CD4-positive, CD25-positive, alpha-beta regulatory T cell (primary cell): Measurements from ENCODE around the gene CAMK1D. TPM values are rescaled to one million over a fixed set of nuclear protein-coding genes. Genes with fewer than 3 reads are reported as not detected.

Experiments
- ATAC-seq, 2 donors: fragments of 150-1000 bp; cut with Tn5 transposase; one replicate each; pipeline ENCODE4 v1.10.0; 2021; ENCODE audit warnings: low read depth in 2 of 2, moderate number of reproducible peaks in 2 of 2, moderate library complexity in 1 of 2
- DNase-seq, 3 donors: peaks; one replicate each; pipeline versions ENCODE4 v3.0.0 to v3.0.0-alpha.2; 2012 to 2022; ENCODE audit warnings: mixed read lengths in 1 of 3
- H3K27ac ChIP-seq: one replicate; pipeline ENCODE4 v1.7.0; 2013; ENCODE audit warnings: mild to moderate bottlenecking, low read length; ENCODE audit not compliant: insufficient read depth, poor library complexity, severe bottlenecking
- H3K27me3 ChIP-seq: one replicate; pipeline ENCODE4 v1.7.0; 2013; ENCODE audit warnings: low read length; ENCODE audit not compliant: control insufficient read depth, insufficient read depth
- H3K36me3 ChIP-seq: one replicate; pipeline ENCODE4 v1.7.0; 2013; ENCODE audit warnings: mild to moderate bottlenecking, low read length, moderate library complexity; ENCODE audit not compliant: control insufficient read depth, insufficient read depth
- H3K4me1 ChIP-seq: 2 replicates; pipeline ENCODE4 v1.7.0; 2013; ENCODE audit warnings: mild to moderate bottlenecking, low read length; ENCODE audit not compliant: insufficient read depth, control insufficient read depth, poor library complexity, severe bottlenecking
- H3K4me3 ChIP-seq: one replicate; pipeline ENCODE4 v1.7.0; 2013; ENCODE audit warnings: low read depth, mild to moderate bottlenecking, low read length, moderate library complexity
- H3K9me3 ChIP-seq, 2 experiments: 1 replicate in 1 of 2; 2 replicates in 1 of 2; pipeline ENCODE4 v1.7.0; 2013; ENCODE audit warnings: low read length in 2 of 2, mild to moderate bottlenecking in 1 of 2, moderate library complexity in 1 of 2; ENCODE audit not compliant: control insufficient read depth in 2 of 2
- H3K27ac Mint-ChIP-seq, 3 donors: one replicate each; pipeline ENCODE4 v1.8.0; 2020 to 2022; ENCODE audit warnings: mild to moderate bottlenecking in 3 of 3, mixed read lengths in 3 of 3, moderate library complexity in 2 of 3
- H3K27me3 Mint-ChIP-seq: one replicate; pipeline ENCODE4 v1.8.0; 2022; ENCODE audit warnings: mild to moderate bottlenecking, mixed read lengths
- H3K36me3 Mint-ChIP-seq: one replicate; pipeline ENCODE4 v1.8.0; 2020; ENCODE audit warnings: mixed read lengths
- H3K4me1 Mint-ChIP-seq, 4 donors: one replicate each; pipeline ENCODE4 v1.8.0; 2020 to 2022; ENCODE audit warnings: mixed read lengths in 4 of 4, mild to moderate bottlenecking in 1 of 4
- H3K4me3 Mint-ChIP-seq, 4 donors: one replicate each; pipeline ENCODE4 v1.8.0; 2020 to 2022; ENCODE audit warnings: mild to moderate bottlenecking in 4 of 4, mixed read lengths in 4 of 4, moderate library complexity in 3 of 4
- H3K9me3 Mint-ChIP-seq, 7 donors: one replicate each; pipeline ENCODE4 v1.8.0; 2020 to 2022; ENCODE audit warnings: mixed read lengths in 7 of 7, mild to moderate bottlenecking in 3 of 7, moderate library complexity in 2 of 7
- polyA plus RNA-seq, 4 donors: library from polyadenylated mRNA; unstranded; fragments of 300-500 nt; fragmentation: Illumina TruSeq; gene quantifications; one replicate each; pipeline ENCODE4 v1.2.3, GENCODE V29; 2021
- total RNA-seq: library from RNA; stranded (reverse); gene quantifications from one replicate; pipeline ENCODE4 v1.2.3, GENCODE V29; 2022

The CAMK1D gene
- total and polyA plus RNA-seq, 5 donors from 2014 or later, result 4.4 to 25.3 (median 5.2) TPM

- ATAC-seq, result no peak
- DNase-seq, result no peak
- no peak overlapping the region for H3K4me3 Mint-ChIP-seq
- H3K36me3 Mint-ChIP-seq, result no peaks in the 10 kb centered on the region
- Histone ChIP-seq H3K27ac (no peak overlapping the region), H3K4me1 (no peaks in the 10 kb centered on the region), H3K9me3 (peaks cover 0 to 6% of the 10 kb centered on the region in 2 experiments), H3K36me3 (no peaks in the 10 kb centered on the region), H3K4me3 (no peak overlapping the region), H3K27me3 (no peaks in the 10 kb centered on the region)
- H3K27ac Mint-ChIP-seq, result no peak overlapping the region
- H3K27me3 Mint-ChIP-seq, result no peaks in the 10 kb centered on the region
- H3K4me1 Mint-ChIP-seq, result peaks cover 0 to 24% (median 11%) of the 10 kb centered on the region in 4 donors
- peaks cover 0 to 13% (median 2%) of the 10 kb centered on the region in 7 donors for H3K9me3 Mint-ChIP-seq
Measured at GRCh38 chr10:12388671-12389070, 39.3 kb downstream of the CAMK1D start.

- DNase-seq (no peak), ATAC-seq (no peak)
- H3K36me3 Mint-ChIP-seq, result no peaks in the 10 kb centered on the region
- peaks cover 0 to 24% (median 9%) of the 10 kb centered on the region in 4 donors for H3K4me1 Mint-ChIP-seq
- no peak overlapping the region for H3K4me3 Mint-ChIP-seq
- no peaks in the 10 kb centered on the region for H3K27me3 Mint-ChIP-seq
- Histone ChIP-seq H3K4me1 (no peaks in the 10 kb centered on the region), H3K4me3 (no peak overlapping the region), H3K36me3 (no peaks in the 10 kb centered on the region), H3K9me3 (peaks cover 0 to 6% of the 10 kb centered on the region in 2 experiments), H3K27ac (no peak overlapping the region), H3K27me3 (no peaks in the 10 kb centered on the region)
- H3K9me3 Mint-ChIP-seq, result peaks cover 0 to 10% (median 2%) of the 10 kb centered on the region in 7 donors
- peak overlapping the region in 1 of 3 donors; percentile 1 for H3K27ac Mint-ChIP-seq
Measured at GRCh38 chr10:12389154-12389734, 39.9 kb downstream of the CAMK1D start.

GRCh38 chr10:12390733-12391132, 41.4 kb downstream of the CAMK1D start:
- peaks cover 0 to 28% (median 9%) of the 10 kb centered on the region in 4 donors for H3K4me1 Mint-ChIP-seq
- no peaks in the 10 kb centered on the region for H3K27me3 ChIP-seq
- no peaks in the 10 kb centered on the region for H3K27me3 Mint-ChIP-seq
- H3K4me1 ChIP-seq, result no peaks in the 10 kb centered on the region
- no peaks in the 10 kb centered on the region for H3K9me3 ChIP-seq
- H3K9me3 Mint-ChIP-seq, result peaks cover 0 to 2% (median 0%) of the 10 kb centered on the region in 7 donors
- H3K27ac ChIP-seq, result no peak overlapping the region
- H3K27ac Mint-ChIP-seq, result peak overlapping the region in 2 of 3 donors; percentile 1 to 14
- no peaks in the 10 kb centered on the region for H3K36me3 ChIP-seq
- no peaks in the 10 kb centered on the region for H3K36me3 Mint-ChIP-seq
- no peak for DNase-seq
- ATAC-seq, result no peak
- H3K4me3 ChIP-seq, result no peak overlapping the region
- H3K4me3 Mint-ChIP-seq, result no peak overlapping the region

- Histone ChIP-seq H3K36me3 (no peaks in the 10 kb centered on the region), H3K9me3 (no peaks in the 10 kb centered on the region), H3K27ac (no peak overlapping the region), H3K27me3 (no peaks in the 10 kb centered on the region), H3K4me3 (no peak overlapping the region), H3K4me1 (no peaks in the 10 kb centered on the region)
- ATAC-seq (no peak), DNase-seq (no peak)
- H3K9me3 Mint-ChIP-seq, result peaks cover 0 to 2% (median 0%) of the 10 kb centered on the region in 7 donors
- H3K36me3 Mint-ChIP-seq, result no peaks in the 10 kb centered on the region
- H3K27ac Mint-ChIP-seq, result no peak overlapping the region
- peaks cover 2 to 30% (median 9%) of the 10 kb centered on the region in 4 donors for H3K4me1 Mint-ChIP-seq
- H3K4me3 Mint-ChIP-seq, result no peak overlapping the region
- H3K27me3 Mint-ChIP-seq, result no peaks in the 10 kb centered on the region
Measured at GRCh38 chr10:12391206-12391605, 41.9 kb downstream of the CAMK1D start.

GRCh38 chr10:12393831-12394230, 44.5 kb downstream of the CAMK1D start:
- no peak overlapping the region for H3K27ac Mint-ChIP-seq
- DNase-seq (no peak), ATAC-seq (no peak)
- Histone ChIP-seq H3K36me3 (no peaks in the 10 kb centered on the region), H3K4me1 (no peaks in the 10 kb centered on the region), H3K27me3 (no peaks in the 10 kb centered on the region), H3K9me3 (no peaks in the 10 kb centered on the region), H3K27ac (no peak overlapping the region), H3K4me3 (no peak overlapping the region)
- H3K9me3 Mint-ChIP-seq, result peaks cover 0 to 2% (median 0%) of the 10 kb centered on the region in 7 donors
- H3K36me3 Mint-ChIP-seq, result peaks cover under 1% of the 10 kb centered on the region
- H3K4me3 Mint-ChIP-seq, result no peak overlapping the region
- H3K4me1 Mint-ChIP-seq, result peaks cover 6 to 31% (median 9%) of the 10 kb centered on the region in 4 donors
- no peaks in the 10 kb centered on the region for H3K27me3 Mint-ChIP-seq

GRCh38 chr10:12394241-12395033, 45.1 kb downstream of the CAMK1D start:
- no peaks in the 10 kb centered on the region for H3K27me3 Mint-ChIP-seq
- H3K9me3 ChIP-seq, result no peaks in the 10 kb centered on the region
- H3K4me3 Mint-ChIP-seq, result no peak overlapping the region
- peaks cover 6 to 29% (median 11%) of the 10 kb centered on the region in 4 donors for H3K4me1 Mint-ChIP-seq
- H3K27ac Mint-ChIP-seq, result peak overlapping the region in 1 of 3 donors; percentile 88
- no peak for DNase-seq
- peaks cover 3% of the 10 kb centered on the region for H3K36me3 Mint-ChIP-seq
- peaks cover 0 to 3% (median 0%) of the 10 kb centered on the region in 7 donors for H3K9me3 Mint-ChIP-seq
- ATAC-seq, result no peak
- no peak overlapping the region for H3K27ac ChIP-seq
- H3K4me1 ChIP-seq, result no peaks in the 10 kb centered on the region
- no peaks in the 10 kb centered on the region for H3K27me3 ChIP-seq
- H3K36me3 ChIP-seq, result no peaks in the 10 kb centered on the region
- no peak overlapping the region for H3K4me3 ChIP-seq

- Mint-ChIP-seq H3K9me3 (peaks cover 0 to 3% (median 0%) of the 10 kb centered on the region in 7 donors), H3K27ac (no peak overlapping the region), H3K36me3 (peaks cover 3% of the 10 kb centered on the region), H3K4me1 (peaks cover 0 to 20% (median 12%) of the 10 kb centered on the region in 4 donors), H3K27me3 (no peaks in the 10 kb centered on the region), H3K4me3 (no peak overlapping the region)
- Histone ChIP-seq H3K36me3 (no peaks in the 10 kb centered on the region), H3K27me3 (no peaks in the 10 kb centered on the region), H3K27ac (no peak overlapping the region), H3K4me3 (no peak overlapping the region), H3K9me3 (no peaks in the 10 kb centered on the region), H3K4me1 (no peaks in the 10 kb centered on the region)
- no peak for DNase-seq
- ATAC-seq, result no peak
Measured at GRCh38 chr10:12396093-12396492, 46.7 kb downstream of the CAMK1D start.
